K562 (cell line): ENCODE measurements around the gene MKRN2OS. TPM values are rescaled to one million over a fixed set of nuclear protein-coding genes. Genes with fewer than 3 reads are reported as not detected.

Experiments
- CHD1 ChIP-seq: fragments of 200-600 bp; sonication (generic); IDR thresholded peaks from one replicate; pipeline ENCODE4 v1.6.1; 2012; ENCODE audit warnings: mild to moderate bottlenecking, moderate library complexity, low read length, inconsistent platforms
- CREB1 ChIP-seq, 2 experiments: sonication (generic) in 1 of 2; formaldehyde crosslinking in 1 of 2; IDR thresholded peaks; 2 replicates each; pipeline versions ENCODE4 v1.6.1 to v1.8.0; 2012 to 2022; ENCODE audit warnings: inconsistent platforms in 1 of 2, mild to moderate bottlenecking in 1 of 2, missing genetic modification reagents in 1 of 2, moderate library complexity in 1 of 2
- E2F8 ChIP-seq: fragments of 450-650 bp; IDR thresholded peaks from 2 replicates; pipeline ENCODE4 v1.7.1; 2018; ENCODE audit warnings: mild to moderate bottlenecking, low read depth; ENCODE audit not compliant: partially characterized antibody
- FOXP1 ChIP-seq: sonication (generic); formaldehyde crosslinking; IDR thresholded peaks from 2 replicates; pipeline ENCODE4 v1.8.0; 2022; ENCODE audit warnings: mild to moderate bottlenecking, missing genetic modification reagents
- L3MBTL2 ChIP-seq: fragments of 450-650 bp; IDR thresholded peaks from 2 replicates; pipeline ENCODE4 v1.6.1; 2016; ENCODE audit warnings: mild to moderate bottlenecking, moderate library complexity
- MITF ChIP-seq: IDR thresholded peaks from 2 replicates; pipeline ENCODE4 v1.6.1; 2014; ENCODE audit warnings: antibody characterized with exemption
- MXI1 ChIP-seq: IDR thresholded peaks from 2 replicates; pipeline ENCODE4 v1.6.1; 2011; ENCODE audit warnings: low read depth, mild to moderate bottlenecking, improper control_type of control experiment, low read length
- SMC3 ChIP-seq: conservative IDR thresholded peaks from 2 replicates; pipeline ENCODE4 v1.6.1; 2011; ENCODE audit warnings: low read depth, low read length, improper control_type of control experiment; ENCODE audit not compliant: insufficient read depth
- ZC3H11A ChIP-seq: IDR thresholded peaks from 2 replicates; pipeline ENCODE4 v1.6.1; 2012; ENCODE audit warnings: low read depth, low read length, improper control_type of control experiment
- ZNF280A ChIP-seq: fragments of 450-650 bp; IDR thresholded peaks from 2 replicates; pipeline ENCODE4 v1.6.1; 2018; ENCODE audit warnings: mild to moderate bottlenecking, low read depth; ENCODE audit not compliant: partially characterized antibody
- ZNF592 ChIP-seq: fragments of 450-650 bp; IDR thresholded peaks from 2 replicates; pipeline ENCODE4 v1.6.1; 2017; ENCODE audit warnings: antibody characterized with exemption, mild to moderate bottlenecking
- ZNF766 ChIP-seq: fragments of 200-800 bp; sonication (Bioruptor generic); conservative IDR thresholded peaks from 2 replicates; pipeline ENCODE4 v1.6.1; 2016; ENCODE audit warnings: missing genetic modification characterization, missing compliant biosample characterization
- polyA plus RNA-seq, 8 experiments: library from polyadenylated mRNA; depleted of rRNA in 4 of 8; stranded (reverse) in 5 of 8; unstranded in 3 of 8; fragments of >200 nt; fragmentation: Nextera tagmentation in 2 of 8; fragmentation: Illumina TruSeq in 1 of 8; extraction: Ambion mirVana in 2 of 8; extraction: Trizol in 1 of 8; gene quantifications; 2 replicates each; pipeline versions ENCODE4 v1.2.1 to v1.2.3, GENCODE V29; 2011 to 2014; ENCODE audit warnings: inconsistent platforms in 1 of 8, missing spikeins in 1 of 8
- total RNA-seq, 7 experiments: library from RNA; depleted of rRNA in 6 of 7; stranded (reverse); fragments of >200 nt in 6 of 7; fragmentation: Illumina TruSeq in 2 of 7; extraction: Trizol in 2 of 7; gene quantifications; 2 replicates each; pipeline versions ENCODE4 v1.2.1 to v1.2.3, GENCODE V29; 2011 to 2021; ENCODE audit warnings: low replicate concordance in 1 of 7

The MKRN2OS gene
- total and polyA plus RNA-seq, 9 of the 15 experiments (the other 6 are each of a cell fraction or from before 2014, with no cell fraction given), result 0.11 to 0.27 (median 0.17) TPM; not detected in 6

GRCh38 chr3:12556690-12557472 is 11.6 kb upstream of the MKRN2OS start, which contains the start of gene MKRN2 (continued):
- TF ChIP-seq E2F8 (no peak), MITF (no peak), CHD1 (no peak), L3MBTL2 (peak; percentile 96), ZNF280A (no peak), SMC3 (0 out of 2 replicates have a peak, but pooled peaks have one; percentile 11), FOXP1 (CRISPR knock-in tag) (peak; percentile 93; the same call in 1 of the 2 replicates), ZC3H11A (peak; percentile 97), CREB1 (IDR thresholded peaks at IDR 0.05) (peak; percentile 88), CREB1 (CRISPR knock-in tag; IDR thresholded peaks at IDR 0.05) (peak; percentile 82), MXI1 (peak; percentile 63), ZNF592 (peak; percentile 80), ZNF766 (peak; percentile 52; the same call in 1 of the 2 replicates)
